SH-SY5Y (cell line): Measurements from ENCODE around the gene NIP7.

Experiments
- GATA2 ChIP-seq: IDR thresholded peaks from 2 replicates; pipeline ENCODE4 v1.6.1; 2011; ENCODE audit warnings: mild to moderate bottlenecking, low read depth, low read length
- GATA3 ChIP-seq: IDR thresholded peaks from 2 replicates; pipeline ENCODE4 v1.6.1; 2011; ENCODE audit warnings: low read depth, mild to moderate bottlenecking, low read length, moderate library complexity

- TF ChIP-seq GATA2, result no peak
- no peak for TF ChIP-seq GATA3
Observed at GRCh38 chr16:69348222-69348621, 8.7 kb downstream of the NIP7 start.
